AML-193 (cell line): Measurements from ENCODE around the gene APOA5.

Source experiments
- DNase-seq, 2 experiments: peaks; one replicate each; lab custom pipeline; 2025; lab: John Stamatoyannopoulos, UW

APOA5 gene

DNA sequence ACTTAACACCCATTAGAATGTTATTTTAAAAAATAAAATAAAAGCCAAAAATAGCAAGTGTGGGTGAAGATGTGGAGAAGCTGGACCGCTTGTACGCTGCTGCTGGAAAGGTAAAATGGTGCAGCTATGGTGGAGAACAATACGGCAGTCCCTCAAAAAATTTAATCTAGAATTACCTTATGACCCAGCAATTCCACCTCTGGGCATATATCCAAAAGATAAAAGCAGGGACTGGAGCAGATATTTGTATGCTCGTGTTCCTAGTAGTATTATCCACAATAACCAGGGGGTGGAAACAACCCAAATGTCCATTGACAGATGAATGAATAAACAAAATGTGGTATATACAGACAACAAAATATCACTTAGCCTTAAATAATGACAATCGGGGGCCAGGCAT, 6.1 kb upstream of the APOA5 start:
- DNase-seq = no peak

DNA sequence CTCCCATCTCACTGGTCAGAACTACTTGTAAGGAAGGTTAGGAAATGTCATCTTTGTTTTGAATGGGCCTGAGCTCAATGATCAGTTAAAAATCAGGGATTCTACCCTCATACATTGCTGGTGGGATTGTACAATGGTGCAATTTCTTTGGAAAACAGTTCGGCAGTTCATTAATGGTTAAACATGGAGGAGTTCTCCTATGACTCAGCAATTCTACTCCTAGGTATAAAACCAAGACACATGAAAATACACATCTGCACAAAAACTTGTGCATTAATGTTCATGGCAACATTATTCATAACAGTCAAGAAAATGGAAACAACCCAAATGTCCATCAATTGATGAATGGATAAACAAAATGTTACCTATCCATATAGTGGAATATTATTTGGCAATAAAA, 4.9 kb upstream of the APOA5 start:
- DNase-seq = no peak

DNA sequence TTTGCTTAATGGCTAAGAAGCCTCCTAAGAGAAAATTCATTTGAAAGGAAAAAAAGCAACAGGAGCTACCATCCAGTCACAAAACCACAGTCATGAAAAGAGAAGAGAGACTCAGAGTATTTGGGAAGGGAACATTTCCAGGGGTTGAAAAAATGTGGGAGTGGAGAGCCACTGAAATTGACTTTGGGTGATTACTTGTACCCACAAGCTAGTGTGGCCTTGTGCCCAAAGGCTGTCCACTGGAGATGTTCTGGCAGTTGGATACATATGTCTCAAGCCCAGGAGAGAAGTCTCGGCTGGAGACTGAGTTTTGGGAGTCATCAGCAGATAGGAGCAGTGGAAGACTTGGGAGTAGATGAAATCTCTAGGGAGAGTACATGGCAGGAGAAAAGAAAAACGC, 3.2 kb upstream of the APOA5 start:
- DNase-seq = no peak

DNA sequence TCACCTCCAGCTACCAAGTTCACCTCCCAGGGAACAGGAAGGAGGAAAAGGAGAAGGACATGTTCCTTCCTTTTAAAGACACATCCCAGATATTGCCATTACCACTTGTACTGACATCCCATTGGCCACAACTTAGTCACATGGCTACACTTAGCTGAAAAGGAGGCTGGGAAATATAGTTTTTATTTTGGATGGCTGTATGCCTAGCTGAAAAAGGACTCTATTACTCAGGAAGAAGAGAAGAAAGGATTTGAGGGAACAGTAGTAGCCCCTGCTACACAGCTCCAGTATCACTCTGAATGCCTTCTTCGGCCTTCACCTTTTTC, 2.1 kb upstream of the APOA5 start:
- DNase-seq = peak in 1 of 2 experiments; percentile 13

DNA sequence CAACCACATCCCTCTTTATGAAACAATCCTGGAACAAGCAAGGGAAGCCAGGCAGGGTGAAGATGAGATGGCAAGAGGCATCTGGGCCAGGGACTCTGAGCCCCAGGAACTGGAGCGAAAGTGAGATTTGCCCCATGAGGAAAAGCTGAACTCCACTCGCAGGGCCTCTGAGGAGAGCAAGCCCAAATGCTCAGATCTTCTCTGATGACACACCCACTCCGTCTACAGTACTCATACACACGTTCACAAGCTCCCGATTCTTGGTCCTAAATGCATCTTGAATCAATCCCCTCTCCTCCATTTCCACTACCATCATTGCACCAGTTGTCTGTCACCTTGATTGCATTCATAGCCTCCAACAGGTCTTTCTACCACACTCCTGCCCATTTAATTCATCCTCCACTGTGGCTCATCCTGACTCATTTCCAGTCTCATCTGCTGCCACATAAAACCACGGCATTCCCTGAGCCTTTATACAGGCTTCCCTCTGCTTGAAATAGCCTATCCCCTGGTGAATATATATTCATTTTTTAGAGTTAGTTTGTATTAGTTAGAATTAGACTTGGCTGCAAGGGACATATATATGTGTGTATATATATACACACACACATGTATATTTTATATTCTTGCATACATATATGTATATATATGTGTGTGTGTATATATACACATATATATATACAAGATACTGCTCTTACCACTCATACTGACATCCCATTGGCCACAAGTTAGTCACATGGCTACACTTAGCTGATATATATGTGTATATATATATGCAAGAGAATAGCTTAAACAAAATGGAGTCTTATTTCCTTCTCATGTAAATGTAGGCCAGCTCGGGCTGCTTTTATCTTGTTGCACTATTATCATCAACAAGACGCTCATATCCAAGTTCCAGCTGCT, 1.4 kb upstream of the APOA5 start:
- DNase-seq = peak in 1 of 2 experiments; percentile 7

DNA sequence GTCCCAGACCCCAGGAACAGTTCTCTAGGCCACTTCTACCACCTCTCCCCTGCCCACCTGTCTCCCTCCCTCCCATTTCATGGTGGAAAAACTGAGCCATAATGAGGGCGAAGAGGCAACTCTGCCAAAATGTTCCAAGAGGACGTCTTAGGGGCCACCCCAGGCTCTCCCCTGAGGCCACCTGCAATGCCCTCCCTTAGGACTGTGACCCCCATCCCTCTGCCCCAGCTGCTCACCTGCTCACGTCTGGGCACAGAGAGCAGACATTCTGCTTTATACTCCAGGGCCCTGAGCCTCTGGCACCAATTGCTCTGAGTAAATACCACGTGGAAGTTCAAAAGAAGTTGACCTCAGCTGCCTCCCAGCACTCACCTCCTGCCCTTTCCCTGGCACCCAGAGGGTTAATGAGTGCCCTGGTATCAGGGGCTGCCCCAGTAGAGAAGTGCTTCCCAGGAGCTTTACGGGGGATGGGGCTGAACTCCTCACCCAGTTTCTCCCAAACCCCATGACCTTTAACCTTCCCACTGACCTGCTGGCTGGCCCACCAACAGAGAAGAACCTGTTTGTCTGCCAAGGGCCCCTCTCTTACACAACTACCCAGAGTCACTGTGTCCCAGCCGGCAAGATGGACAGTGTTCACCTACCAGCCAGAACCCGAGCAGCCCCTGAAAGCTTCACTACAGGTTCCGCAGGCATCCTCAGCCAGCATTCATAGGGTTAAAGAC, 627 bp upstream of the APOA5 start:
- DNase-seq = no peak

DNA sequence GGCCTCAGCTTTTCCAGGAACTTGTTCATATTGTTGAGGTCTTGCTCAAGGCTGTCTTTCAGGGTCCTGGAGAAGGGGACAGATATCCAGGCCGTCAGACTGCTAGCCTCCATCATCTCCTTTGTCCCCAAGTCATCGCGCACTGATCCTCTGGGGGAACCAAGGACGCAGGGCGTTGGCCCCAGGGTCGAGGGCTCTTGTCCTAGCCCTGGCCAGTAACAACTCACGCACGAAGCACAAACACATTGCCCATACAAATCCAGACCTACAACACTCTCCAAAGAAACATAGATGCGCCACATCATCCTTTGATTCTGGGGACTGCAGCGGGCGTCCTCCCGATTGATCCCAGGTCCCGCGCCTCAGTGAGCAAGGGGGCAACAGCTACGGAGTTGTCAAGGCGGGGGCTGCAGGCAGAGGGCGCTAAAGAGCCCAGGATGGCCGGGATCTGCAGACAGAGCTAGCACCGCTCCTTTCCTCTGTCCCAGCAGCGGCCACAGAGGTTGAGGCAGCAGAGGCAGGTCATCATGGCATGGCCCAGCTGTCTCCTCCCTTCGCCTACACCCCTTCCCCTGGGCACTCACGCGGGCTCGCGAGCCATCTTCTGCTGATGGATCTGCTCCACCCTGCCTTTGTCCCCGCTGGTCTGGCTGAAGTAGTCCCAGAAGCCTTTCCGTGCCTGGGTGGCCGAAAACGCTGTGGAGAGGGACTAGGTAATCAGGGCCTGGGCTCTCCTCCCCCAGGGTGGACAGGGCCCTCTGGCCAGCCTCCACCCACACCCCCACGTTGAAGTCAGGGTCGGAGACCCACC, 472 bp downstream of the APOA5 start:
- peak; percentile 47 to 55 for DNase-seq

DNA sequence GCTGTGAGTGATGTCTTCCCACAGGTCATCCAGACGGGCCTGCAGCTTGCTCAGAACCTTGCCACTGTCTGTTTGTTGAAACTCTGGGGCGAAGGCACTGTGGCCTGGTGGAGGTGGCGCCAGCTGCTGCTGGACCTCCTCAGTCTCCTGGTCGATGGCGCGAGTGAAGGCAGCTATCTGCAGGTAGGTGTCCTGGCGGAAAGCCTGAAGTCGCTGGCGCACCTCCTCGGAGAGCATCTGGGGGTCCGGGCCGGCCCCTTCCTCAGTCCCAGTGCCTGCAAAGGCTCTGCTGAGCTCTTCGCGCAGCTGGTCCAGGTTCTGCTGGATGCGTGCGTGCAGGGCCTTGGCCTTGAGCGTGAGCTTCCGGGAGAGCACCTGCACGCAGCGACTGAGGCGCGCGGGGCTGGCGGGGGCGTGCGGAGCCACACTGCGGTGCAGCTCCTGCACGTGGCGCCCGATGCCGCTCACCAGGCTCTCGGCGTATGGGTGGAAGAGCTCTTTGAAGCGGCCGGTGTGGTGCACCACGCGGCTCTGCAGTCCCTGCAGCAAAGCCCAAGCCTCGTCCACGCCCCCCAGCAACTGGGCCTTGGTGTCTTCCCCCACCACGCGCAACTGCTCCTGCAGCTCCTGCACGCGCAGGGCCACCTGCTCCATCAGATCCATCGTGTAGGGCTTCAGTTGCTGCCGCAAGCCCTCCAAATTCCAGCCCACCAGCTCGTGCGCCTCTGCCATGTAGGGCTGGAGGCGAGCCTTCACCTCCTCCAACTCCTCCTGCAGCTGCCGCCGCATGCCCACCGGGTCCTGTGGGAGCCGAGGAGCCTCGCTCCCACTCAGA, 1.3 kb downstream of the APOA5 start:
- DNase-seq = no peak

DNA sequence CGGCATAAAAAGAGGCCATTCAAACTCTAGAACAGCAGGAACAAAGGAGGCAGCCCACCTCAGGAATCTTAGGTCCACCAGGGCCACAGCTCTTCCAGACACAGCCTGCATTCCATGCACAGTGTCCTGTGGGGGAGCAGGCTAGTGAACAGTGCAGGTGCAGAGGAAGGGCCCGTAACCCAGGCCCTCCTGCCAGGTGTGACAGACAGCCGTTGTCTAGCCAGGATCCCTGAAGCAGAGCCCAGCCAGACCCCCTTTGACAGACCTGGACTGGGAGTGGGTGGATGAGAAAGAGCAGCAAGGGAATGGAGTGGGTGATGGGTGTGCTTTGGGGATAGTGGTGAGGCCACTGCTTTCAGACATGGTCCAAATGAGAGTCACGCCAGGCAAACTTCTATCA, 2.7 kb downstream of the APOA5 start:
- DNase-seq = no peak

DNA sequence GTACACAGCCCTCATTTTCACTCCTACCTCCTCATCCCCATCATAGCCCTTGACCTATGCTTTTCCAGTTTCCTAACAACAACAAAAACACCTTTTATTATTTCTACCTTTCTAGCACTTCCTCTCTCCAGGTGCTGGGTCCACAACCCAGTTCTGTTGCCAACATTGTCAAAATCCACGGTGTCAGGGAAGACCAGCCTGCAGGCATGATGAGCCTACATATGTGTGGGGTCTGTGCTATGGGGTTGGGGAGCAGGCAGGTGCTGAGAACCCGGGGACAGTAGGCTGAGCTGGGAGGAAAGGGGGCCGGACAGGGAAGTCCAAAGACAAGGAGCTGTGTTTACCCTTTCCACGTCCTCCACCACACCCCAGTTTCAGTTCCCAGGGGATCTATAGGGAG, 3.1 kb downstream of the APOA5 start:
- no peak for DNase-seq

DNA sequence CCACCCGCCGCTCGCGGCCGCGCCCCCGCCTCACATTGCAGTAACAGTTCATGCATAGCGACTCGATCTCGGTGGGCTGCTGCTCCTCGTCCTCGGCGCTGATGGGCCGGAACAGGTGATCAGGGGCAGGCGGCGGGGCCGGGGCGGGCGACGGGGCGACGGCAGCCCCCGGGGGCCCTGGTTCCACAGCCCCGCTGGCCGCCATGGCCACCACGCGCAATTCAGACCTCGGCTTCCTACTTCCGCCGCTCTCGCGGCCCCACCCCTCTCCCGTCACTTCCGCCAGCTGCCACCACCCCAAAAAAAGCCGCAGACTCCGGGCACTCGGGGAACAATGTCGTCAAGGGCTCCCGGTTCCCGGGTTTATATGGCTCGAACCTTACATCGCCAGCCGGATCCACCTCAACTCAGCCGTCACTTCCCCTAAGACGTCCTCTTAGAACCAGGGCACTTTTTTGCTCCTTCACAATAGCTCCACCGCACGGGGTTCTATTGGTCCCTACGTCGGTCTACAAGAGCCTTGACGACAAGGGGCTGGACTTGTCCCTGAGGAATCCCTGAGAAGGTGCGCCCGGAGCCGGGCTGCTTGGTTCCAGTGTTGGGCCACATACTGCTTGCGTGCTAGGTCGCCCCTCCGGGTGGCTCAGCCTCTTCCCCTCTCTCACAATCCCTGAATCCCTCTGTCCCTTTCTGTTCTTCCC, 3.7 kb downstream of the APOA5 start, which contains the start of gene ZPR1:
Gene ZPR1, minus strand, starts transcription at position 238 of the 701 bp plus-strand sequence. Its CDS starts 33 bp downstream, at position 205.
- peak; percentile 50 to 66 for DNase-seq

DNA sequence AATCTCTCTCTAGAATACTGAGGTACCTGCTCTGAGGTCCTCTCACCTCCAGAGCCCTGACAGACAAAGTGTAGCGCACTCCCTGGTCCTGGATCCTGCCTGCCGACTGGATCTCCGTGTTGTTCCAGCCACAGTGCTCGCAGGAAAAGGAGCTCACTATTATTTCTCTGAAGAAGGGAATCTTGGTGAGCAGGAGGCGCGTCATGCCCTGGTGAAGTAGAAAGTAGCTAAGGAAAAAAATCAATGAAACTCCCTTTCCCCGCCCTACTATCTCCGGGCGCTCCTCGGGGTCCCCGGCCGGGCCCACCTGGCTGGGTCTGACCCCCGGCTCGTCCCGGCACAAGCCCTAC, 4.3 kb downstream of the APOA5 start:
- DNase-seq = no peak

DNA sequence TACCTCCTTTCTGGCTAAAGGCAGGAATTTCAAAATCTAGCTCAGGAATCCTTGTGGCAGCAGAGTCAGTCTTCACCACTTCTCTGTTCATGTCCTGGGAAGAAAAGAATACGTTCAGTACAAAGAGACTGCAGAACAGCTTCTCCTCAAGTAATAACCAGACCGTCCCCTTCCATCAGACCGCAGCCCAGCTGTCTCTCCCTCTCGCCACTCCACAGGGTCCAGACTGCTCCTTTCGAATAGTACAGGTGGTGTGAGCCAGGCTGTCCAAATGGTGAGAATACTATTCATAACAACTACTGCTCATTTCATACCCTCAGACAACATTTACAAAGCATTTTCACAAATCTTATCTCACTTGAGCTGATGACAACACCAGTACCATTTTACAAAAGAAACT, 4.7 kb downstream of the APOA5 start:
- DNase-seq = no peak

DNA sequence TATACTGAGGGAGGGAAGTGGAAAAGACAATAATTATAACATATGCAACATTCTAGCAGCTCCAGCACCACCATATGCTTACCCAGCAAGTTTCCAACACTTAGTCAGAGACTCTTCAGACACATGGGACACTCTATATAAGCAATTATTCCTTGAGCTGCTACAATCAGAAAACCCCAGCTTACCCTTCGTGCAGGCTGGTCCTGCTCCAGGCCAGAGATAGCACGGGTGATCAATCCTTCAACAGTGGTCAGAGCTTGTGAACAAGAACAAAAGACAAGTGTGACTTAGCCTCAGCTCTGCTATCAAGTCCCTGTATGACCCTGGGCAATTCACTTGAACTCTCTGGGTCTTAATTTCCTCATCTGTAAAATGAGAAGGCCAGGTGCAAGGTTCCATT, 5.4 kb downstream of the APOA5 start:
- no peak for DNase-seq

DNA sequence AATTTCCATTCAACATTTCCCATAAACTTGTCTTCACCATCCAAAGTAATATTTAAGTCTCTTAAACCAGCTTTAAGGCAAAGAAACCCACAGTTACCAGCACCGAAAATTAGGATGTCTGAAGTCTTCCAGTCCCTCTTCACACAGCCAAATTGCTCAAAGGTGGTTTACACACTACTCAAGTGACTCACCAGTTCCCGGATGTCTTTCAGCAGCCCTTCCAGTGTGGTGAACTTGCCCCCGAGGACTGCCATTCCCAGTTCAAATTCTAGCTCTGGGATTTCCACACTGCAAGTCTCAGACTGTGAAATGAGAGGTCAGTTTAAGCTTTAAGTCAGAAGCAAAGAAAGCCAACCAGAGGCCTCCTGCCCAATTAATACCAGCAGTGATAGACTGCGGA, 9.0 kb downstream of the APOA5 start:
- no peak for DNase-seq

DNA sequence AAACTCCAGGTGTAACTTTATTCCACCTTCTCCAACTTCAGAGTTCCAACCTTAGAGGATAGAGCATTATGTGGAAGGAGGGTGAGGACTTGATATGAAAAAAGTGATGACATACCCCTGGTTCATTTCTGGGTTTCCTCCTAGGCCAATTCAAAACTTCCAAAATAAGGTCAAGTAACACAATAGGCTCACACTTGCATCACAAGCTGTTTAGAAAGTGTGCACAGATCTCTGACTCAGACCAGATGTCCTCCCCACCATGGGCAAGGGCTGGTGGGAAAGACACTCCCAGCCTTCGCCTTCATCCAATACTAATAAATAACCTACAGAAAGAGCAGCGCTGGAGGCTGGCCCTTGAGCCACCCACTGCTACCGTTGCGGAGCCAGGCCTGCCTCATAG, 13.1 kb downstream of the APOA5 start:
- DNase-seq = no peak

DNA sequence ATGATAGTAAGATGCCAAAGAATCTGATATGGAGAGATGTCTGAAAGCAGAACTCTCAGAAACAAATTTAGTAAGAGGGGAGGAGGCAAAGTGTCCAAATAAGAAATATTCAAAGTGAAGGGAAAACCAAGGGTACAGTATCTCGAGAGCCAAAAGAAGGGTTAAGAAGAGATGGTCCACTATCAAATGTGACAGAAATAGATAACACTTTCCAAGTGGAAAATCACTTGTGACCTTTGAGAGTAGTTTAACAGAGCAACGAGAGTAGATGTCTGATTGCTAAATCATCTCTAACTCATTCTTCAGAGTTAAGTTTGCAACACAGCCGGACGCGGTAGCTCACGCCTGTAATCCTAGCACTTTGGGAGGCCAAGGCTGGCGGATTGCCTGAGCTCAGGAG, 14.6 kb downstream of the APOA5 start:
- DNase-seq = no peak

DNA sequence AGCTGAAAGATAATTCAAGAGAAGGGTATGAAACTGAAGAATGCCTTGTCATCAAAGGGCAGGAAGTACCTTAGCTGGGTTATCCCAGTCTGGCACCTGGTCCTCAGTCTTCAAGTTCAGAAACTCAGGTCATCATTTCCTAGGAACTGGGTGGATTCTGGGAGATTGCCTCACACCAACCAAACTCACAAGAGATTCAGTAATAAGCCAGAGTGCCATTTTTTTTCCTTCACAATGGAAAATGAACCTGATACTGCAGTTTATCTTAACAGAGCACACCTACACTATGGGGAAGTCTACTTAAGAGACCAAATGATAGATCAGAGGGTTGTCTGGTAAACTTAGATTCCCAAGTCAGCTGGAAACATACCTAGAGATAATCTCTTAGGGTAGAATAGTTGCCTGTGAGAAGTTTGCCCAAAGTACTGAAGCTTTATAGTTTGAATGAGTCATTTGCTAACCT, 15.1 kb downstream of the APOA5 start:
- no peak for DNase-seq

DNA sequence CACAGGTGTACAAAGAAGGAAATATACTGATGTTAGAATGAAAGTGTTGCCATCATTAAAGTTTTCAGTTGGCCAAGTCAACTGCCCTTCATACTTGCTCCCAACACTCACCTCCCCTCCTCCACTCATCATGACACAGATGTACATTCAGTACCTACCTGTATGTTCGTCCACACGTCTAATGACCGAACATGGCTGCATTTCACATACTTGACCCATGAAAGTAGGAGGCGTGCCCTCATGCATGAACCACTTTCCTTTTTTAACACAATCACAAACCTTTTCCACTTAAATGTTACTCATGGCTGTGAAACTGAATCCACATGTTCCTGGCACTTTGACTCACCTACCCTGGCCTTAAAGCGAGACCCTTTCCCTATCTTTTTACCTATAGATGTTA, 15.7 kb downstream of the APOA5 start:
- DNase-seq = no peak

DNA sequence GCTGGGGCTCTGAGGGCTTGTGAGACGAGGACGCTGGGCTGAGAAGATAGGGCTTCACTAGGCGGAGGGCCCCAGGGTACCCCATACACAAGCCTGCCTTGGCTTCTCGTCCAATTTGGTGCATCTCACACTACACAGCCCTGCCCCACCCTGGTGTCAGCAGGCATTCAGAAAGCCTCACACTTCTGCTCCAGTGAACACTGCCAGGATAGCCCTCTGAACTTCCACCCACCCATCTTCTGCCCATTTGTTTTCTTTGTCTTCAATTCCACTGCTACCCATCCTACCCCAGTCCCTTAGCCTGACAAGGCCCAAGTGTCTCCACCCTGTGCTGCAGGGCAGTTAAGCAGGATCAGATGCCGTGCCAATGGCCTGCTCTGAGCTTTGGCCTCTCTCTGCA, 17.0 kb downstream of the APOA5 start:
- no peak for DNase-seq
